Astrocyte (in vitro differentiated cells and primary cell): ENCODE data around the gene PCAT6.

Source experiments
- EZH2 ChIP-seq: IDR thresholded peaks from 2 replicates; pipeline ENCODE4 v1.6.1; 2012; ENCODE audit warnings: mild to moderate bottlenecking, low read length, inconsistent platforms; ENCODE audit not compliant: insufficient read depth
- TF ChIP-seq, protein P1 (sequence below): IDR thresholded peaks from 2 replicates; pipeline ENCODE4 v1.5.1; 2011; ENCODE audit warnings: low read depth, mild to moderate bottlenecking, inconsistent platforms, low read length, moderate library complexity; ENCODE audit not compliant: insufficient read depth

DNA sequence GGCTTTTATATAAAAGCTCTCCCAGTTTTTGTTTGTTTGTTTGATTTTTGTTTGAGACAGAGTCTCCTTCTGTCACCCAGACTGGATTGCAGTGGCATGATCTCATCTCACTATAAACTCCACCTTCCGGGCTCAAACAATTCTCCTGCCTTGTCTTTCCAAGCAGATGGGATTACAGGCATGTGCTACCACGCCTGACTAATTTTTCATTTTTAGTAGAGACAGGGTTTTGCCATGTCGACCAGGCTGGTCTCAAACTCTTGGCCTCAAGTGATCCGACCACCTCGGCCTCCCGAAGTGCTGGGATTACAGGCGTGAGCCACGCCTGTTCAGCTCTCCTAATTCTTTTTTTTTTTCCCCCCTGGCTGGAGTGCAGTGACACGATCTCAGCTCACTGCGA is 4.4 kb downstream of the PCAT6 start:
- no peak for TF ChIP-seq EZH2
- TF ChIP-seq, protein P1, sequence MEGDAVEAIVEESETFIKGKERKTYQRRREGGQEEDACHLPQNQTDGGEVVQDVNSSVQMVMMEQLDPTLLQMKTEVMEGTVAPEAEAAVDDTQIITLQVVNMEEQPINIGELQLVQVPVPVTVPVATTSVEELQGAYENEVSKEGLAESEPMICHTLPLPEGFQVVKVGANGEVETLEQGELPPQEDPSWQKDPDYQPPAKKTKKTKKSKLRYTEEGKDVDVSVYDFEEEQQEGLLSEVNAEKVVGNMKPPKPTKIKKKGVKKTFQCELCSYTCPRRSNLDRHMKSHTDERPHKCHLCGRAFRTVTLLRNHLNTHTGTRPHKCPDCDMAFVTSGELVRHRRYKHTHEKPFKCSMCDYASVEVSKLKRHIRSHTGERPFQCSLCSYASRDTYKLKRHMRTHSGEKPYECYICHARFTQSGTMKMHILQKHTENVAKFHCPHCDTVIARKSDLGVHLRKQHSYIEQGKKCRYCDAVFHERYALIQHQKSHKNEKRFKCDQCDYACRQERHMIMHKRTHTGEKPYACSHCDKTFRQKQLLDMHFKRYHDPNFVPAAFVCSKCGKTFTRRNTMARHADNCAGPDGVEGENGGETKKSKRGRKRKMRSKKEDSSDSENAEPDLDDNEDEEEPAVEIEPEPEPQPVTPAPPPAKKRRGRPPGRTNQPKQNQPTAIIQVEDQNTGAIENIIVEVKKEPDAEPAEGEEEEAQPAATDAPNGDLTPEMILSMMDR: no peak
